Calu3 (cell line): Measurements from ENCODE around the gene MYRFL. TPM values are rescaled to one million over a fixed set of nuclear protein-coding genes. Genes with fewer than 3 reads are reported as not detected.

Experiments
- BruUV-seq: library from RNA; stranded (reverse); fragments of 400-500 nt; replicated peaks from 2 replicates; lab custom pipeline; 2021; lab: Mats Ljungman, UMichigan
- CTCF ChIA-PET: fragments of 300-600 bp; sonication (Branson Sonifier 250); formaldehyde crosslinking; loops from one replicate; lab custom pipeline; 2022; ENCODE audit warnings: antibody characterized with exemption; lab: Charles Lee
- DNase-seq: peaks from one replicate; pipeline ENCODE4 v3.0.0; 2022
- H3K27ac Mint-ChIP-seq: one replicate; pipeline ENCODE4 v1.8.0; 2022; ENCODE audit warnings: mixed read lengths; ENCODE audit not compliant: unreplicated experiment
- H3K27me3 Mint-ChIP-seq: one replicate; pipeline ENCODE4 v1.8.0; 2022; ENCODE audit warnings: mixed read lengths; ENCODE audit not compliant: unreplicated experiment
- H3K36me3 Mint-ChIP-seq: one replicate; pipeline ENCODE4 v1.8.0; 2022; ENCODE audit warnings: mild to moderate bottlenecking, moderate library complexity, mixed read lengths; ENCODE audit not compliant: insufficient read depth, unreplicated experiment
- H3K4me1 Mint-ChIP-seq: one replicate; pipeline ENCODE4 v1.8.0; 2022; ENCODE audit warnings: mild to moderate bottlenecking, low read depth, mixed read lengths; ENCODE audit not compliant: unreplicated experiment
- H3K4me3 Mint-ChIP-seq: one replicate; pipeline ENCODE4 v1.8.0; 2022; ENCODE audit warnings: mild to moderate bottlenecking, low read depth, moderate library complexity, mixed read lengths; ENCODE audit not compliant: unreplicated experiment
- H3K9me3 Mint-ChIP-seq: one replicate; pipeline ENCODE4 v1.8.0; 2022; ENCODE audit warnings: low read depth, mixed read lengths; ENCODE audit not compliant: unreplicated experiment
- CTCF ChIP-seq: fragments of 200-600 bp; IDR thresholded peaks from one replicate; pipeline ENCODE4 v1.8.0; 2022; ENCODE audit warnings: antibody characterized with exemption; ENCODE audit not compliant: unreplicated experiment
- intact Hi-C: fragments of 100-400 bp; cut with micrococcal nuclease; formaldehyde crosslinking; loops from one replicate; pipeline ENCODE4 v1.10.0; 2022; ENCODE audit not compliant: unreplicated experiment
- total RNA-seq: library from RNA; stranded (reverse); gene quantifications from 2 replicates; pipeline ENCODE4 v1.2.3, GENCODE V29; 2022

The MYRFL gene
- total RNA-seq, 1 experiment from 2014 or later = 1.7 TPM

GRCh38 chr12:70002912-70003255, 177.9 kb downstream of the MYRFL start:
- CTCF ChIA-PET = interaction anchor here (1.1 kb wide), 1 partner anchor 12 kb away, joined by 3 read pairs; no protein-coding TSS in a partner anchor
- no peaks in the 10 kb centered on the region for H3K4me1 Mint-ChIP-seq
- no peaks in the 10 kb centered on the region for H3K27me3 Mint-ChIP-seq
- TF ChIP-seq CTCF = no peak
- intact Hi-C loops = no loop called here
- peaks cover 4% of the 10 kb centered on the region for H3K36me3 Mint-ChIP-seq
- no peaks in the 10 kb centered on the region for H3K9me3 Mint-ChIP-seq
- no peak for DNase-seq
- no TSS peak for BruUV-seq
- H3K27ac Mint-ChIP-seq = no peak overlapping the region
- H3K4me3 Mint-ChIP-seq = no peak overlapping the region

- no peak overlapping the region for H3K27ac Mint-ChIP-seq
- BruUV-seq = no TSS peak
- peaks cover under 1% of the 10 kb centered on the region for H3K4me1 Mint-ChIP-seq
- H3K36me3 Mint-ChIP-seq = peaks cover 4% of the 10 kb centered on the region
- no peak for TF ChIP-seq CTCF
- DNase-seq = no peak
- H3K4me3 Mint-ChIP-seq = no peak overlapping the region
- H3K9me3 Mint-ChIP-seq = peaks cover 3% of the 10 kb centered on the region
- no peaks in the 10 kb centered on the region for H3K27me3 Mint-ChIP-seq
- CTCF ChIA-PET = no interaction called here
- intact Hi-C loops = no loop called here
Observed at GRCh38 chr12:70005864-70006618, 181.0 kb downstream of the MYRFL start.

GRCh38 chr12:70006619-70006973, 181.6 kb downstream of the MYRFL start:
- no peak for TF ChIP-seq CTCF
- H3K36me3 Mint-ChIP-seq = peaks cover 4% of the 10 kb centered on the region
- BruUV-seq = no TSS peak
- DNase-seq = no peak
- CTCF ChIA-PET = no interaction called here
- no peak overlapping the region for H3K4me3 Mint-ChIP-seq
- H3K4me1 Mint-ChIP-seq = peaks cover 6% of the 10 kb centered on the region
- H3K27me3 Mint-ChIP-seq = no peaks in the 10 kb centered on the region
- intact Hi-C loops = no loop called here
- peaks cover 5% of the 10 kb centered on the region for H3K9me3 Mint-ChIP-seq
- no peak overlapping the region for H3K27ac Mint-ChIP-seq

- Mint-ChIP-seq H3K27ac (no peak overlapping the region), H3K36me3 (peaks cover 4% of the 10 kb centered on the region), H3K4me3 (no peak overlapping the region), H3K4me1 (peaks cover 17% of the 10 kb centered on the region), H3K27me3 (no peaks in the 10 kb centered on the region), H3K9me3 (peaks cover 5% of the 10 kb centered on the region)
- BruUV-seq = no TSS peak
- CTCF ChIA-PET = no interaction called here
- no peak for TF ChIP-seq CTCF
- no peak for DNase-seq
- intact Hi-C loops = no loop called here
Observed at GRCh38 chr12:70007687-70008086, 182.7 kb downstream of the MYRFL start.

Other genes with a start within 250 kb of the MYRFL start
- gene CCT2, start 239.8 kb upstream of the MYRFL start, total RNA-seq = 379 and 410 TPM in 2 replicates
- gene LRRC10, start 214.3 kb upstream of the MYRFL start, total RNA-seq = not detected in 2 replicates
- gene BEST3, start 125.9 kb upstream of the MYRFL start, total RNA-seq = 0.88 and 1.1 TPM in 2 replicates
- 101 TPM in 2 replicates for gene RAB3IP, start 86.4 kb upstream of the MYRFL start, total RNA-seq